Gastrocnemius medialis (tissue), 4 donors: ENCODE results near the gene C8A.

Experiments
- CTCF ChIP-seq, 5 experiments: fragments of 450-650 bp in 3 of 5; fragments of 200-600 bp in 2 of 5; sonication (generic) in 2 of 5; IDR thresholded peaks in 4 of 5; conservative IDR thresholded peaks in 1 of 5; 1 replicate in 4 of 5; 2 replicates in 1 of 5; pipeline ENCODE4 v1.5.1; 2016 to 2019; ENCODE audit warnings: antibody characterized with exemption in 5 of 5, mild to moderate bottlenecking in 3 of 5, moderate library complexity in 3 of 5
- POLR2A ChIP-seq, 2 donors: fragments of 450-650 bp; IDR thresholded peaks; one replicate each; pipeline ENCODE4 v1.6.1; 2017; ENCODE audit warnings: antibody characterized with exemption in 2 of 2, mild to moderate bottlenecking in 2 of 2, moderate library complexity in 2 of 2

GRCh38 chr1:56963667-56964066 is 109.1 kb downstream of the C8A start:
- no peak for TF ChIP-seq CTCF (IDR thresholded peaks at IDR 0.05 in 4 of 5, conservative IDR thresholded peaks at IDR 0.05 in 1 of 5)
- TF ChIP-seq POLR2A (IDR thresholded peaks at IDR 0.05), result no peak
